MG63 (cell line): ENCODE measurements around the gene IL25. TPM values are rescaled to one million over a fixed set of nuclear protein-coding genes. Genes with fewer than 3 reads are reported as not detected.

Experiments used
- DNase-seq: peaks from one replicate; pipeline ENCODE4 v3.0.0-alpha.2; 2020
- H3K27me3 ChIP-seq: fragments of 250-450 bp; sonication (Bioruptor Pico); 2 replicates; pipeline ENCODE4 v1.5.1; 2020; ENCODE audit warnings: mild to moderate bottlenecking, moderate library complexity
- H3K36me3 ChIP-seq: fragments of 250-450 bp; sonication (Bioruptor Pico); 2 replicates; pipeline ENCODE4 v1.5.1; 2020; ENCODE audit warnings: mild to moderate bottlenecking, moderate library complexity
- H3K4me3 ChIP-seq: fragments of 250-450 bp; sonication (Bioruptor Pico); 2 replicates; pipeline ENCODE4 v1.5.1; 2020; ENCODE audit warnings: mild to moderate bottlenecking, moderate library complexity
- H3K9me3 ChIP-seq: fragments of 250-450 bp; sonication (Bioruptor Pico); 2 replicates; pipeline ENCODE4 v1.5.1; 2020; ENCODE audit warnings: mild to moderate bottlenecking, moderate library complexity
- total RNA-seq: library from RNA; depleted of rRNA; stranded (reverse); fragments of >200 nt; shearing (Covaris generic); gene quantifications from 2 replicates; pipeline ENCODE4 v1.2.3, GENCODE V29; 2014; ENCODE audit warnings: low replicate concordance

Gene IL25
- total RNA-seq, 1 experiment from 2014 or later: not detected

DNA sequence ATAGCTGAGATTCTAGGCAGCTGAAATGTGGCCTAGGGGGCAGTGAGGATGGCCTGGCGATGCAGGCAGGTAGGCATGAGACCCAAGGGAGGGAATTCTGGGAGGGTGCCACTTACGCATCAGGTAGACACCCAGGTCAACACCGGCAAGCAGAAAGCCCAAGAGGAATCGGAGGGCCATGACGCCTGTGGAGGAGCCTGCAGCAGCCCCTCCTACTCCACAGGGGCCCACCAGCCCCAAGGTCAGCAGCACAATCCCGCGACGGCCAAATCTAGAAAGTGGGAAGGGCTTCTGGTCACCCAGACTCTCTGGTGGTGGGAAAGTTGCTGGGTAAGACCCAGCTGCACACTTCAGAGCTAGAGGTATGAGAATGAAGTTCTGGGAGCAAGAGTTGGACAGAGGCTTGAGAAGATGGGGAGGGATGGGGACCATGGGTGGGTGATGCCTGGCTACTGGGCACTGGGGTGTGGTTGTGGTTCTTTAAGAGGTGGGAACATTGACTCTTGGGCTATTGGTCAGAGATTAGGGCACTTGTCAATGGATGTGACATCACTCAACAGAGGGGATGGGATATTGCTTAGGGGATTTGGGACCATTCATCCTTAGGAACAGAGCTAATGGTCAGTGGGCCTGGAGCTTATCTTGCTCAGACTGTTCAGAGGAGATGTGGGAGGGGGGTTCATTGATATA lies 23.3 kb upstream of the IL25 start:
- H3K4me3 ChIP-seq: no peak overlapping the region
- DNase-seq: no peak
- no peaks in the 10 kb centered on the region for H3K36me3 ChIP-seq
- H3K27me3 ChIP-seq: no peaks in the 10 kb centered on the region
- H3K9me3 ChIP-seq: no peaks in the 10 kb centered on the region

DNA sequence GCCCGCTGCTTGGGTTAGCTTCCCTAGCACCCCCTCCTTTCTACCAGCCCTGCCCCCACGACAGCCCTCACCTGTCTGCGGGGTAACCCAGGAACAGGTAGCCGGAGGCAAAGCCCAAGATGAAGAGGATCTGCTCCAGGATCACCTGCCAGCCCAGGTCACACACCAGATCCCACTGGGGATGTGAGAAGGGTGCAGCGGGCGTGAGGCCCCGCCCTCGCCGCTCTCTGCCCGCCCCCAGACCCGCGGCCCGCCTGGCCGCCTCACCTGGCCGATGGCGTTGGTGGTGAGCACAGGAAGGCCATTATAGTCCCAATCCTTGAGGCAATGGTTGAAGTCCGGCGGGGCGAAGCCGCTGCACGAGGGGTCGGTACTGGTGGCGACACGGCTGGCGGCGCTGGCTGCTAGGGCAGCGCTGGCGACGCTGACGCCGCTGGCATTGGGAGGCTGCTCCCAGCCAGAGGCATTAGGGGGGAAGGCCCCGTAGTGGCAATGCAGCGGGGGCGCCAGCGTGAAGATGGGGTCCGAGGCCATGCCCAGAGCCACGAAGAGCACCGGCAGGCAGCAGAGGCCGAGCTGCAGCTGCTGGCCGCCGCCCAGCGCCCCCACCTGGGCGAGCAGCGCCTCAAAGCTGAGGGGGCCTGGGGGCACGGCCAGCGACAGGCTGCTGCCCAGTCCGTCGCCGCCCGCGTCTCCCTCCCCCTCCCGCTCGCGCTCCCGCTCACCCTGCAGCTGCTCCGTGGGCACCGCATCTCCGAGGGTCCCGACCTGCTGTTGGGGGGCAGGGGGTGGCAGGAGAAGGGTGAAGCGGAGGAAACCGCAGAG lies 20.7 kb upstream of the IL25 start:
- Histone ChIP-seq H3K36me3 (no peaks in the 10 kb centered on the region), H3K27me3 (no peaks in the 10 kb centered on the region), H3K9me3 (no peaks in the 10 kb centered on the region), H3K4me3 (peak overlapping the region; percentile 49)
- no peak for DNase-seq

GRCh38 chr14:23352506-23353432 lies 19.8 kb upstream of the IL25 start, which contains the start of gene SLC22A17:
Gene SLC22A17 (minus strand): TSS chr14:23352887.
- Histone ChIP-seq H3K4me3 (peak within 1 kb of the TSS; percentile 49), H3K27me3 (no peaks in the 10 kb centered on the region), H3K9me3 (no peaks in the 10 kb centered on the region), H3K36me3 (peaks cover 2% of the 10 kb centered on the region; the same call in 1 of the 2 replicates)
- peak; percentile 71 for DNase-seq

- Histone ChIP-seq H3K9me3 (no peaks in the 10 kb centered on the region), H3K36me3 (peaks cover 2% of the 10 kb centered on the region; the same call in 1 of the 2 replicates), H3K27me3 (no peaks in the 10 kb centered on the region), H3K4me3 (no peak overlapping the region)
- no peak for DNase-seq
Measured at GRCh38 chr14:23353433-23353780, 19.2 kb upstream of the IL25 start.

DNA sequence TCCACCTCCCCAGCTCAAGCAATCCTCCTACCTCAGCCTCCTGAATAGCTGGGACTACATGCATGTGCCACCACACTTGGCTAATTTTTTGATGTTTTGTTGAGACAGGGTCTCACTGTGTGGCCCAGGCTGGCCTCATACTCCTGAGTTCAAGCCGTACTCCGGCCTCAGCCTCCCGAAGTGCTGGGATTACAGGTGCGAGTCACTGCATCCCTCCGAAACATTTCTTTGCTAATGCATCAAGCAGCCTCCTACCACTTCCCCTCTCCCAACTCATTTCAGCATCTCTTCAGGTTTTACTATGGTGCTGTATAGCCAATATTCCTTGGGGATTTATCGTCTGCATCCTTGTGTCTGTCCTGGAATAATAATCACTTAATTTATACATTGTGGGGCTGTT lies 17.6 kb upstream of the IL25 start:
- DNase-seq: no peak
- no peaks in the 10 kb centered on the region for H3K27me3 ChIP-seq
- no peaks in the 10 kb centered on the region for H3K9me3 ChIP-seq

DNA sequence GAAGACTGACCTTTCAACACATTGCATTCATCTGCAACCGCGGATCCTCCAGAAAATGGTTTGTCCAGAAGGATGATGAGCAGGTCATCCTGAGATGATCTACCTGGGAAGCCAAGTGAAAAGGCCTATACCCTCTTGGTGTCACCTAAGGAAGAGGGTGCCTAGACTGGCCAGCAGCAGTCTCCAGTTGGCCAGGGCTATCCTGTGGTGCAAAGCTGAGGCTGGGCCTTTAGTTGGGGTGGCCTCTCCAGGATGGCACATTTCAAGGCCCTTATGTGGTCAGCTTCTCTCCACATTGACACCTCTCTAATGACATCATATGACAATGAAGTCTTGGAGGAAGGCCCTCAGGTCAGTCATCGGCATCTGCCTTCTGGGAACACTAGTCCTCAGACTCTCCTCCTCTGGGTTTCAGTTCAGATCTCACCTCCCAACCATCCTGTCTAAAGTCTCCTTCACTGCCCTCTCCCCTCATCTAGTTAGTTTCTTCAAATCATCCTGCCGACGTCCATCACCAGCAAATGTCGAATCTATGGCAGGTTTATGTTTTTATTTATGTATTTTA lies 16.7 kb upstream of the IL25 start:
- H3K36me3 ChIP-seq: peaks cover 2% of the 10 kb centered on the region
- H3K4me3 ChIP-seq: no peak overlapping the region
- H3K9me3 ChIP-seq: no peaks in the 10 kb centered on the region
- no peaks in the 10 kb centered on the region for H3K27me3 ChIP-seq
- no peak for DNase-seq

More for the DNA sequence above, 17.6 kb upstream of the IL25 start:
- H3K36me3 ChIP-seq: peaks cover 2% of the 10 kb centered on the region; the same call in 1 of the 2 replicates
- no peak overlapping the region for H3K4me3 ChIP-seq

GRCh38 chr14:23356662-23357061 lies 15.9 kb upstream of the IL25 start:
- Histone ChIP-seq H3K27me3 (no peaks in the 10 kb centered on the region), H3K4me3 (no peak overlapping the region), H3K9me3 (no peaks in the 10 kb centered on the region), H3K36me3 (peaks cover 2% of the 10 kb centered on the region)
- no peak for DNase-seq

DNA sequence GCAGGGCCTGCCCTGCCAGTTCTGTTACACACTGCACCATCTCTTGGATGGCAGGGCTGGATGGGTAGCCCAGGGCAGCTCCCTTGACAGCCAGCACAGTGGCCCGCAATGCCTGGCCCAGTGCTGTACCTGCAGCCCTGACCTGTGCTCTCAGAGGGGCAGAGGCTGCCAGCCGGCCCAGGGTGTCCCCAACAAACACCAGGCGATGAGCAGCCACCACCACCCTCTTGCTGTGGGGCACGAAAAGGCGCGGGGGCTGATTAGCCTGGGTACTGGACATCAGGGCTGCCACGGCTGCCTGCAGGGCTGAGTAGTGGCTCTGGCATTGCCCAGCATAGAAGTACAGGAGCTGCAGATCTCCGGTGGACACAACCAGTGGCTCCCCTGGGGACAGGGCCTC lies 15.3 kb upstream of the IL25 start:
- no peak for DNase-seq

GRCh38 chr14:23358042-23358441 lies 14.6 kb upstream of the IL25 start:
- DNase-seq: no peak

More for the DNA sequence above, 15.3 kb upstream of the IL25 start:
- H3K36me3 ChIP-seq: peaks cover 2% of the 10 kb centered on the region
- no peak overlapping the region for H3K4me3 ChIP-seq
- no peaks in the 10 kb centered on the region for H3K9me3 ChIP-seq
- H3K27me3 ChIP-seq: no peaks in the 10 kb centered on the region

DNA sequence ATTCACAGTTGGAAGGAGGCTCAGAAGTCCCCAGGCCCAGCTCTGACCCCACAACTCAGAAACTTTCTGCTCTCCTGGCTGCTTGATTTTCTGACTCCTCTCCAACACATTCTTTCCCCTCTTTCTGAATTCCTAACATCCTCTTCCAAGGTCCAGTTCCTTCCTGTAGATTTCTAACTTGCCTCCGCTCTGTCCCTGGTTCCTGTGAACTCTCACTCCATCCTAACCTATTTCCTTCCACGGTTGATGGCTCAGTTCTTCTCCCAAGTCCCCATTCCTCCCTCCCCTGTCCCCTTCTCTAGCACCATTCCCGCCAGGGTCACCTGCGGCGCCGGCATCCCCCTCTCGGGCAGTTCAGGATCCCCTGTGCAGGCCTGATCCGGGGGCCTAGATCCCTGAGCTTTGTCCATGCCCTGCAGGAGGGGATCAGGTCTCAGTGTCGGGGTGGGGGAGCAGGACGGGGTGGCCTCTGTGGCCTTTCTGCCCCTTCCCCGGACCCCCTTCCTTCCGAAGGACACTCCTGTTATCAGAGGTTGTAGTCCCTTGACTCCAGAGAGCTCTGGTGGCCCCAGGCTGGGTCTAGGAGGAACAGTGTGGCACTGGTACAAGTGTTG lies 13.9 kb upstream of the IL25 start:
- peaks cover 2% of the 10 kb centered on the region for H3K36me3 ChIP-seq
- no peaks in the 10 kb centered on the region for H3K27me3 ChIP-seq
- H3K9me3 ChIP-seq: no peaks in the 10 kb centered on the region
- DNase-seq: no peak
- no peak overlapping the region for H3K4me3 ChIP-seq

More at GRCh38 chr14:23358042-23358441, 14.6 kb upstream of the IL25 start:
- Histone ChIP-seq H3K9me3 (no peaks in the 10 kb centered on the region), H3K27me3 (no peaks in the 10 kb centered on the region), H3K36me3 (peaks cover 2% of the 10 kb centered on the region), H3K4me3 (no peak overlapping the region)

- Histone ChIP-seq H3K27me3 (no peaks in the 10 kb centered on the region), H3K36me3 (peaks cover 2% of the 10 kb centered on the region), H3K9me3 (no peaks in the 10 kb centered on the region), H3K4me3 (no peak overlapping the region)
- DNase-seq: no peak
Measured at GRCh38 chr14:23359167-23359626, 13.4 kb upstream of the IL25 start.

DNA sequence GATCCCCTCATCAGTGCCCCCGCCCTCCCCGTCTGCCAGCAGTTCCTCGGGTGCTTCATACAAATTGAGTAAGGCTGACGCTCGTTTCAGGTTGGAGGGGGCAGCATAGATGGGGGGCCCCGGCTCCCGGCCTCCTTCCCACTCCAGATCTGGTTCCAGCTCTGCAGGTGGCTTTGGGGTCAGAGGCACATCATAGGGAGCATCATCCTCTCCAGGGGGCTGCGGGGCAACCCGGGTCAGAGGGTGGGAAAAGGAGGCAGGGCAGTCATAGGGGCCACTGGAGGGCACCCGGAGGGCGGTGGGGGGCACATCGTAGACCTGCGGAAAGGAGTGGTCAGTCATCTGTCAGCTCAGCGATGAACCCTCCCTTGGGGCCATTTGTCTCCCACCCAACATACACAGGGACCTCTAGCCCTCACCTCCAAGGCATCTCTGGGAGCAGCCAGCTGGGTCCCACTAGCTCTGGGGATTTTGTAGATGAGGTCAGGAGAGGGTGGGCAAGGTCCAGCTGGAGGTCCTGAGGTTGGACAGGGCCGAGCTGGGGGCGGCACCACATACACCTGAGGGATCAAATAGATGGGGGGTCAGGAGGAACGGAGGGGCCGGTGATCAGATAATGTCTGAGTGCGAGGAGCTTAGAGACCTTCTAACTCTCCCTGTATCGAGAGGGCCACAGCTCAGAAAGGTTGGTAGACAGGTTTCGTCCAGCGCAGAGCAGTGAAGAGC lies 12.7 kb upstream of the IL25 start:
- Histone ChIP-seq H3K4me3 (no peak overlapping the region), H3K36me3 (peaks cover 2% of the 10 kb centered on the region), H3K9me3 (no peaks in the 10 kb centered on the region), H3K27me3 (no peaks in the 10 kb centered on the region)
- no peak for DNase-seq

DNA sequence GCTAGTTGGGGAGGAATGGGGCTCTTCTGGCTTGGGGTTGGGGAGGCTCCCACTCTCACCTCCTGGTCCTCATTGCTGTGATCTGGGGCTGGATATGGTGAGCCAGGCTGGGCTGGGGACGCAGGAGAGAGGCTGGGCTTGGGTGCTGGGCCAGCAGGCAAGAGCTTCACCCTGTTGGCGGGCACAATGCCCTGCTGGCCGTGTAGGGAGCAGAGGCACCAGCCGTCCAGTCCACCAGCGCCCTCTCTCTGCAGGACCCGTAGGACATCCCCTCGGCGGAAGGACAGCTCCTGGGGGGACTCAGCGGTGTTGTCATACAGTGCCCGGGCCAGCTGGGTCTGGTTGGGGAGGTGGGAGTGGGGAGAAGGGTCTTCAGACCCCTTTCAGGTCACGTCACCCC lies 12.1 kb upstream of the IL25 start:
- Histone ChIP-seq H3K27me3 (no peaks in the 10 kb centered on the region), H3K9me3 (no peaks in the 10 kb centered on the region), H3K4me3 (no peak overlapping the region), H3K36me3 (peaks cover 2% of the 10 kb centered on the region)
- no peak for DNase-seq

DNA sequence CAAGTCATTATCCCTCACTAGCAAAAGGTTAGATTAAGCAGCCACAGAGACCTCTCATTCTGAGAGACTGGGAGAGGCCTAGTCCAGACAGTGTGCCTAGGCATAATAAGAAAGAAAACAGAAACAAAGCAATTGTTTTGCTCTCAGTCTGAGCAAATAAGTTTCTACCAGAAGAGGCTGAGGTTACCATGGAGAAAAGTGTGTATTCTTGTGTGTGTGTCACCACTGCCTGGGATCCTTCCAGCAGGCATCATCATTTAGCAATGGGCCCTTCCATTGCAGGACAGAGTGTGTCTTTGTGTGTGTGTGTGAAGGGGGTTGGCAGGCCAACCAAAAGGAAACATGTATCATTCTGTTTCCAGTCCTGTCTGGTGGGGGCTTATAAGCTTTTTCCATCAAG lies 11.3 kb upstream of the IL25 start:
- no peaks in the 10 kb centered on the region for H3K27me3 ChIP-seq
- no peak for DNase-seq
- peaks cover 2% of the 10 kb centered on the region for H3K36me3 ChIP-seq
- H3K9me3 ChIP-seq: no peaks in the 10 kb centered on the region
- H3K4me3 ChIP-seq: no peak overlapping the region

DNA sequence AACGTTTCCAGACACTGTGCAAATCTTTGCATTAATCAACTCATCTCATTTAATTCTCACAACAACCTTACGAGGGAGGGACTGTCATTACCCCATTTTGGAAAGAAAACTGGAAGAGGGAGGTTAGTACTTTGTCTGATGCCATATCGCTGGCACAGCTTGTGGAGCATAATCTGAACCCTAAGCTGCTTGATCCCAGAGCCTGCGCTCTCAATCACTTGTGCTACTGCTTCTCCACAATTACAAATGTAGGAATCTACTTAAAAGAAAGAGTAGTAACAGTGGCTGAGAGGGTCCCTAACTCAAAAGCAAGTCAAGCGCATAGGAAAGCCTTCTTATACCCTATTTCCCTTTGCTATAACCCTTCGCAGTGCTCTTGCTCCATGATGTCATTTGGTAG lies 10.8 kb upstream of the IL25 start:
- Histone ChIP-seq H3K9me3 (no peaks in the 10 kb centered on the region), H3K4me3 (no peak overlapping the region), H3K27me3 (no peaks in the 10 kb centered on the region), H3K36me3 (peaks cover 2% of the 10 kb centered on the region)
- DNase-seq: no peak
